Liver (tissue), 9 donors: ENCODE measurements around the gene KCNQ5. TPM values are rescaled to one million over a fixed set of nuclear protein-coding genes. Genes with fewer than 3 reads are reported as not detected.

Source experiments
- DNase-seq: peaks from one replicate; pipeline ENCODE4 v3.0.0-alpha.2; 2017; ENCODE audit warnings: low spot score
- H3K27ac ChIP-seq, 2 donors: one replicate each; pipeline ENCODE4 v1.7.0; 2013; ENCODE audit warnings: inconsistent platforms in 2 of 2, low read length in 2 of 2, control low read depth in 1 of 2, low read depth in 1 of 2, mild to moderate bottlenecking in 1 of 2
- H3K27me3 ChIP-seq, 4 donors: one replicate each; pipeline versions ENCODE4 v1.6.1 to v1.7.0; 2013; ENCODE audit warnings: low read length in 3 of 4, inconsistent platforms in 1 of 4, mild to moderate bottlenecking in 1 of 4, moderate library complexity in 1 of 4; ENCODE audit not compliant: control insufficient read depth in 4 of 4, insufficient read depth in 4 of 4
- H3K36me3 ChIP-seq, 4 donors: one replicate each; pipeline versions ENCODE4 v1.6.1 to v1.7.0; 2013; ENCODE audit warnings: low read length in 3 of 4, mild to moderate bottlenecking in 3 of 4, low read depth in 1 of 4, moderate library complexity in 1 of 4; ENCODE audit not compliant: control insufficient read depth in 4 of 4, insufficient read depth in 3 of 4
- H3K4me1 ChIP-seq, 4 donors: one replicate each; pipeline versions ENCODE4 v1.6.1 to v1.7.0; 2013; ENCODE audit warnings: low read length in 3 of 4, mild to moderate bottlenecking in 3 of 4, moderate library complexity in 1 of 4; ENCODE audit not compliant: control insufficient read depth in 4 of 4, insufficient read depth in 4 of 4
- H3K4me3 ChIP-seq, 3 donors: one replicate each; pipeline versions ENCODE4 v1.6.1 to v1.7.0; 2013; ENCODE audit warnings: low read length in 3 of 3, control low read depth in 1 of 3, low read depth in 1 of 3, mild to moderate bottlenecking in 1 of 3
- H3K9ac ChIP-seq, 2 donors: one replicate each; pipeline ENCODE4 v1.7.0; 2013; ENCODE audit warnings: low read length in 2 of 2, mild to moderate bottlenecking in 2 of 2, moderate library complexity in 2 of 2, control low read depth in 1 of 2, low read depth in 1 of 2
- H3K9me3 ChIP-seq, 4 donors: one replicate each; pipeline versions ENCODE4 v1.6.1 to v1.7.0; 2013; ENCODE audit warnings: low read length in 3 of 4; ENCODE audit not compliant: control insufficient read depth in 4 of 4
- ATF3 ChIP-seq: IDR thresholded peaks from 2 replicates; pipeline ENCODE4 v1.6.1; 2016; ENCODE audit warnings: antibody characterized with exemption
- CTCF ChIP-seq: fragments of 150-350 bp; IDR thresholded peaks from 2 replicates; pipeline ENCODE4 v1.5.1; 2017; ENCODE audit warnings: improper control_type of control experiment, low read depth, low read length; ENCODE audit not compliant: missing input control
- EGR1 ChIP-seq, 2 donors: IDR thresholded peaks; 2 replicates each; pipeline ENCODE4 v1.6.1; 2016 to 2018; ENCODE audit warnings: antibody characterized with exemption in 2 of 2, low read depth in 2 of 2
- FOXA1 ChIP-seq: IDR thresholded peaks from 2 replicates; pipeline ENCODE4 v1.6.1; 2016; ENCODE audit warnings: antibody characterized with exemption
- GABPA ChIP-seq, 2 donors: IDR thresholded peaks in 1 of 2; conservative IDR thresholded peaks in 1 of 2; 2 replicates each; pipeline ENCODE4 v1.6.1; 2016; ENCODE audit warnings: antibody characterized with exemption in 2 of 2, mild to moderate bottlenecking in 1 of 2, moderate library complexity in 1 of 2
- HNF4A ChIP-seq, 2 donors: conservative IDR thresholded peaks; 2 replicates each; pipeline ENCODE4 v1.6.1; 2016; ENCODE audit warnings: antibody characterized with exemption in 2 of 2, mild to moderate bottlenecking in 2 of 2
- HNF4G ChIP-seq: IDR thresholded peaks from 2 replicates; pipeline ENCODE4 v1.6.1; 2016; ENCODE audit warnings: antibody characterized with exemption
- JUND ChIP-seq, 2 donors: IDR thresholded peaks; 2 replicates each; pipeline ENCODE4 v1.6.1; 2016; ENCODE audit warnings: antibody characterized with exemption in 2 of 2
- MAX ChIP-seq: IDR thresholded peaks from 2 replicates; pipeline ENCODE4 v1.6.1; 2016; ENCODE audit warnings: antibody characterized with exemption
- NR2F2 ChIP-seq: IDR thresholded peaks from 2 replicates; pipeline ENCODE4 v1.6.1; 2016; ENCODE audit warnings: antibody characterized with exemption
- RAD21 ChIP-seq, 2 donors: IDR thresholded peaks; 2 replicates each; pipeline ENCODE4 v1.6.1; 2016; ENCODE audit warnings: antibody characterized with exemption in 2 of 2, mild to moderate bottlenecking in 2 of 2
- REST ChIP-seq: IDR thresholded peaks from 2 replicates; pipeline ENCODE4 v1.6.1; 2016; ENCODE audit warnings: antibody characterized with exemption, mild to moderate bottlenecking
- RXRA ChIP-seq, 2 donors: IDR thresholded peaks; 2 replicates each; pipeline ENCODE4 v1.6.1; 2017 to 2018; ENCODE audit warnings: antibody characterized with exemption in 2 of 2, mild to moderate bottlenecking in 1 of 2
- SP1 ChIP-seq: IDR thresholded peaks from 2 replicates; pipeline ENCODE4 v1.6.1; 2018; ENCODE audit warnings: antibody characterized with exemption, mild to moderate bottlenecking
- TAF1 ChIP-seq: conservative IDR thresholded peaks from 2 replicates; pipeline ENCODE4 v1.6.1; 2016; ENCODE audit warnings: antibody characterized with exemption, mild to moderate bottlenecking
- YY1 ChIP-seq: IDR thresholded peaks from 2 replicates; pipeline ENCODE4 v1.6.1; 2016; ENCODE audit warnings: antibody characterized with exemption, mild to moderate bottlenecking
- ZBTB33 ChIP-seq: IDR thresholded peaks from 2 replicates; pipeline ENCODE4 v1.6.1; 2016; ENCODE audit warnings: antibody characterized with exemption
- WGBS: extraction: QIAGEN DNeasy Blood & Tissue Kit; methylation state at CpG from one replicate; pipeline ENCODE4 v1.1.7; 2013; 5-methylcytosine and 5-hydroxymethylcytosine counted together
- polyA plus RNA-seq, 2 donors: library from polyadenylated mRNA; stranded (reverse) in 1 of 2; unstranded in 1 of 2; fragments of 200-250 nt in 1 of 2; fragments of >200 nt in 1 of 2; fragmentation: Nextera tagmentation in 1 of 2; extraction: Ambion mirVana in 1 of 2; gene quantifications; one replicate each; pipeline versions ENCODE4 v1.2.1 to v1.2.3, GENCODE V29; 2013 to 2015
- total RNA-seq, 2 donors: library from RNA; depleted of rRNA; stranded (reverse); fragments of >200 nt; gene quantifications; one replicate each; pipeline ENCODE4 v1.2.3, GENCODE V29; 2014
- donor health status: healthy.
- donor health status: healthy.
- donor health status: healthy.
- donor health status: healthy.
- donor health status: healthy.

The KCNQ5 gene
- total and polyA plus RNA-seq, 4 donors, result 0.02 to 1.1 (median 0.15) TPM

- no peak for TF ChIP-seq CTCF
- no peak for TF ChIP-seq ZBTB33
- no peak for TF ChIP-seq EGR1 (IDR thresholded peaks at IDR 0.05; ENCODE audit: low read depth in 2 of 2)
- TF ChIP-seq HNF4G, result no peak
- TF ChIP-seq RAD21 (IDR thresholded peaks at IDR 0.05), result no peak
- TF ChIP-seq MAX, result no peak
- TF ChIP-seq FOXA1, result no peak
- no peak for TF ChIP-seq RXRA (IDR thresholded peaks at IDR 0.05)
- no peak for TF ChIP-seq NR2F2
- no peak for TF ChIP-seq TAF1
- TF ChIP-seq YY1, result no peak
Observed at GRCh38 chr6:72588155-72588554, 33.7 kb upstream of the KCNQ5 start (continued).

GRCh38 chr6:72589096-72589495 lies 32.8 kb upstream of the KCNQ5 start:
- H3K4me3 ChIP-seq, result no peak overlapping the region
- TF ChIP-seq EGR1 (IDR thresholded peaks at IDR 0.05; ENCODE audit: low read depth in 2 of 2) (no peak), JUND (IDR thresholded peaks at IDR 0.05) (no peak), HNF4G (no peak), RAD21 (IDR thresholded peaks at IDR 0.05) (no peak), SP1 (no peak), NR2F2 (no peak), ATF3 (no peak), TAF1 (no peak), HNF4A (conservative IDR thresholded peaks at IDR 0.05) (no peak), GABPA (IDR thresholded peaks at IDR 0.05 in 1 of 2, conservative IDR thresholded peaks at IDR 0.05 in 1 of 2) (no peak), FOXA1 (no peak), RXRA (IDR thresholded peaks at IDR 0.05) (no peak), ZBTB33 (no peak), REST (no peak)
- H3K36me3 ChIP-seq, result no peaks in the 10 kb centered on the region
- 76% methylated on average over 1 of the region's 1 CpG for WGBS
- H3K9me3 ChIP-seq, result no peaks in the 10 kb centered on the region
- no peak for DNase-seq
- no peaks in the 10 kb centered on the region for H3K4me1 ChIP-seq
- no peaks in the 10 kb centered on the region for H3K27me3 ChIP-seq
- H3K27ac ChIP-seq, result no peak overlapping the region
- no peak overlapping the region for H3K9ac ChIP-seq
